ENCODE data around the gene PREX1. TPM values are rescaled to one million over a fixed set of nuclear protein-coding genes. Genes with fewer than 3 reads are reported as not detected.
"Not testable (repeated sequence)": the region's sequence is repeated elsewhere in the genome, so short reads cannot be mapped to it uniquely, and the experiment has no call there.

The PREX1 gene
- total RNA-seq, 1 experiment from 2014 or later = 0.10 TPM

DNA sequence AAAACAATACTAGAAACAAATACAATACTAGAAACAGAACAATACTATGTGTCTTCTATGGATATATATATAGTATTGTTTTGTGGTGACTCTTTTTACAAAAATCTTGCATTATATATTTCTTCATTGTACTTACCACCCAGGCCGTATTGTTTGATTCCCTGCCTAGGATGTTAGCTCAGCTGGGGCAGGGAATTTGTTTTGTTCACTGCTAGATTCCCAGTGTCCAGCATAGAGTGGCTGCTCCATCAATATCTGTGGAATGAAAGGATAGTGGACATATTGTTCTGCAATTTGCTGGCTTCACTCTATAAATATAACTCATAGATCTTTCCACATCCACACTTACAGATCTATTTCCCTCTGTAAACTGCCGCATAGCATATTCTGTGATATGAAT, 21.5 kb upstream of the PREX1 start:
- no peak for DNase-seq (ENCODE audit: extremely low read depth, low read depth)

DNA sequence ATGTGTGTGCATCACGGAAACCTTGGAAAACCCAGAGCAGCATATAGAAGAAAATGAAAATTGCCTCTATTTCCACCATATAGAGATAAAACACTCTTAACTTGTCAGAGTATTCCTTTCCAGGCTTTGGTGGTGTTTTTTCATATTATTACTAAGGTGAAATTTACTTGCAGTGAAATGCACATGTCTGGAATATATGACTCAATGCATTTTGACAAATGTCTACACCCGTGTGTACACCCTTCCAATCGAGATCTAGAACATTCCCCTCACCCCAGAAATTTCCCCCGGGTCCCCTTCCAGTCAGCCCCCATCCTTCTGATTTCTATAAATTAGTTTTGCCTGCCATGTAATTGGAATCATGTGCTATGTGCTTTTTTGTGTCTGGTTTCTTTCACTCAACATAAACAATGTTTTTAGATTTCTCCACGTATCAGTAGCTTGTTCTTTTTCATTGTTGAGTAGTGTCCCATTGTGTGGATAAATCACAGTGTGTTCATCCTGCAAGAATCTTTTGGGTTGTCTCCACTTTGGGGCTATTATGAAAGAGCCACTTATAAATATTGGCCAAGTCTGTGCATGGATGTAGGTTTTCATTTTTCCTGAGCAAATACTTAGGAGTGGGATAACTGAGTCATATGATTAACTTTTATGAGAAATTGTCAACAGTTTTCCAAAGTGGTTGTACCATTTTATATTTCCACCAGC, 19.9 kb upstream of the PREX1 start:
- no peak for DNase-seq (ENCODE audit: extremely low read depth, low read depth)

DNA sequence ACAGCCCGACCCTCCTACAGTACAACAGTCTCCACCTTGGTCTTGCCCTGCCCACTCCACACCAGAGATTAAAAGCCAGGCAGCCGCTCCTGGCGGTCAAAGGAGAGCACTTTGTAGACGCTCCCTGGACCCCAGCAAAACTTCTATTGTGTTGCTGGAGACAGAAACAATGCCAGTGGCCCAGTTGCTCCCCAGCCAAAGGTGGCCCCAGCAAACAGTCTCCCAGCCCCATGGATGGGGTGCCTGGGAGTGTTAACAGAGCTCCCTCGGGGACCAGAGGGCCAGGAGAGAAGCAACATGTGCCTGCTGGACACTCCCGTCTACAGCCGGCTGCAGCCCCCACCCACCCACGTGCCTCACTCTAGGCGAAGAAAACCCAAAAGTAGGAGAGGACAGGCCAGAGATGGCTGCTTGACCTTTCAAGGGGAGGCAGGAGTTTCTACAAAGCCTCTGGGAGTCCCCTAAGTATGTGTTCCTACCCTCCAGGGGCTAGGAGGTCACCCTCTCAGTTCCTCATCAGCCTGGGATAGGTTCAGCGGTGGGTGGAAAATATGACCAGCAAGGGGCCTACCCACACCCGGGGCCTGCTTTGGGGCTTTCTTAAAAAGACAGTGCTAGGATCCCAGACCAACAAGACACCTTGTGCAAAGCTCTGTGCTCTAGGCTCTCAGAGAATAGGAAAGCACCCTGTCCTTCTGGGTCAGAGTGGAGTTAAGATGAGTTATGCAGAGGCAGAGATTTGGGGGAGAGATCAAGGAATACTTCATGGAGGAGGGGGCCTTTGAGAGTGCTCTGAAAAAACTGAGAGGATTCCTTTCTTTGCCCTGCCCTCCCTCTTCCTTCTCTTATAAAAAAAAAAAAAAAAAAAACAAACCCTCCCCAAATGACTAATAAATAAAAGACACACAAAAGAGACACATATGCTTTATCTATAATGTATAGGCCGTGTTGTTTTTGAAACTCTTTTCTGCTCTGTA, 19.0 kb upstream of the PREX1 start:
- no peak for DNase-seq (ENCODE audit: extremely low read depth, low read depth)

DNA sequence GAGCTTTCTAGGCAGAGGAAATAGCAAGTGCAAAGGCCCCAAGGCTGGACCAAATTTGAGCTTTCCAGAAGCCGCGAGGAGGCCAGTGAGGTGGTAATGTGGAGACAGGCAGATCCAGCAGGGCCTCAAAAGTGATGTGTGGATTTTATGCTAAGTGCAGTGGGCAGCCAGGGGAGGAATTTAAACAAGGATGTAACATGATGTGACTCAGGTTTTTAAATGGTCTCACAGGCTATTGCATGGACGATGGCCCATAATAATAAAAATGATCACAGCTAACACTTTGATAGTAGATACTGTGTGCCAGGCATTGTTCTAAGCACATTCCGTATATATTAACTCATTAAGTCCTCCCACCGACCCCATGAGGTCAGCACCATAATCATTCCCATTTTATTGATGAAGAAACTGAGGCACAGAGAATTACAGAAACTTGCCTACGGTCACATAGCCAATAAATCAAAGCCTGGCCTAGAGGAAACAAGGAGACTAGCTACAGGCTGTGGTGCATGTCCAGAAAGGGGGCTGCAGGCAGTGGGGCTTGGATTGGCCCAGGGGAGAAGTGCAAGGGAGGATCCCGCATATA, 18.0 kb upstream of the PREX1 start:
- no peak for DNase-seq (ENCODE audit: extremely low read depth, low read depth)

DNA sequence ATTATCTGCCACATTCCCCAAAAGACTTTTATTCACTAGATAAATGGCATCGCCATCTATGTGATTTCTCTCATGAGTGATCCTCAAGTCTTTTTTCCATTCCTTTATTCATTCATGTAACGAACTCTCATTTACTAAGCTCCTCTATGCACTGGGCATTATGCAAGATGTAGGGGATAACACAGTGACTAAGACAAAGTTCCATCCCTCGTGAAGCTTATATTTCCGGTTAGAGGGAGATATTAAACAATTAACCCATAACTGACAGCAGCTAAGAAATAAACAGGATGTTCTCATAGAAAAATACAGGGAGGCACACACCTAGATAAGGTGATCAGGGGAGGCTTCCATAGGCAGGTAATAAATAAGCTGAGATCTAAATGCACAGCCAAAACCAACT, 17.2 kb upstream of the PREX1 start:
- no peak for DNase-seq (ENCODE audit: extremely low read depth, low read depth)

DNA sequence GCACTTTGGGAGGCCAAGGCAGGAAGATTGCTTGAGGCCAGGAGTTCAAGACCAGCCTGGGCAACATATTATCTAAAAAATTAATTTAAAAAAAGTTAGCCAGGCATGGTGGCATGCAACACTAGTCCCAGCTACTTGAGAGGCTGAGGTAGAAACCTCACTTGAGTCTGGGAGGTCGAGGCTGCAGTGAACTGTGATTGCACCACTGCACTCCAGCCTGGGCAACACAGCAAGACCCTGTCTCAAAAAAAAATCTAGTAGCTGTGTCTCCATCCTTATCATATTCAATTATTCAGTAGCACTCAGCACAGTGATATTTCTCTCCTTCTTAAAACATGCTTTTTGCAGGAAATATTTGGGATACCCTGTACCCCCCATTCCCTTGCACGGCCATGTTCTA, 16.1 kb upstream of the PREX1 start:
- not testable (repeated sequence) for DNase-seq (ENCODE audit: extremely low read depth, low read depth)

DNA sequence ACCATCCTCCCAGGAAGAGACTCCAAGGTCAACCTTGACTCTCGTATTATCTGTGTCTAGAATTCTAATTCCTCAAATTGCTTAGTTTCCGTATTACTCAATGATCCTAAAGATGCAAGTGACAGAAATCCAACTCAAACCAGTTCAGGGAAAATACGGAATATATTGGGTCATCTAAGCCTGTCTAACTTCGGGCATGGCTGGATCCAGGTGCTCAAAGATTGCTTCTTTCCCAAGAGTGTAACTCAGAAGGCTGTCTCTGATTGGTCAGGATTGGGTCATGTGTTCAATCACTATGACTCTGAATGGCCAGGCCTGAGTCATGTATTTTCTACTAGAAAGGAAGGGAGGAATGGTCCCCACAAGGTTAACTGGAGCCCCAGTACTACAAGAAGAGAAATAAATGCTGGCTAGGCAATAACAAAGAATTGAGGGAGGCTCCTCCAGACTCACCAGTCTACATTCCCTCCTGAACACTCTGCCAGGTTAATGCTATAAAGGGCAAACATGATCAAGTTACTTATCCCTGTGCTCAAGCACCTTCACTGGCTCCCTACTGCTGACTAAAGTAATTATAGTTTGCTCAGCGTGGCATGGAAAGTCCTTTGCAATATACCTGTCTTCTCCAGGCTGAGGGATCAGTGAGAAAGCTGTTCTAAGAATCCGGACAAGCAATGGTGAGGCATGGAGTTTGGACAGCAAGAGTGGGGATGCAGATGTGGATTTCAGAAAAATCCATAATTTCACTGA, 15.4 kb upstream of the PREX1 start:
- no peak for DNase-seq (ENCODE audit: extremely low read depth, low read depth)

DNA sequence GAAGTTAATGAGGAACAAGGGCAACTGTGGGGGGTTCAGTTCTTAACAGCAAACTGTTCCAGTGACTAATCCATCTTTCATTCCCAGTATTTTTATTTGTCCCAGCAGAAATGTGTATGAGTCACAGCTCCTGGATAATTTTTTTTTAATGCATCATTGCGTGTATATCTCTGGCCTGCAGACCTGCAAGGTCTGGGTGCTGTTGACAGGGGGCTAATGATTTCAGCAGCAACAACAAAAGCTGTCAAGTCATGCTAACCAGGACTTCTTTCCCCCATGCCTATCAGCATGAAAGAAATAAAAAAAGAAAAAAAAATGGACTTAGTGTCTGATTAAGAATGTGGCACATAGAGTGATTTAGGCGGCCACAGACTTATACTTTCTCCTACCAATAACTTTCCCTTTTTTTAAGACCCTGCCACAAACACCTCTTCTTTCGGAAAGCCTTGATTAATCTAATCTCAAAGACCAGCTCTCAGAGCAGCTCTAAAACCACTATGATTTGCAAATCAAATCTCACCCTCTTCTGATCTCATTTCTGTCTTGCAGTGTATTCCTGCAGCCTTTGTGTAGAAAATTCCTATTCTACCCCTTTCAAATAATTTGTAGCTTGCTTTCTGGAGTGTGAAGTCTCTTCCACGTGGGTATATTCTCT, 14.2 kb upstream of the PREX1 start:
- no peak for DNase-seq (ENCODE audit: extremely low read depth, low read depth)

DNA sequence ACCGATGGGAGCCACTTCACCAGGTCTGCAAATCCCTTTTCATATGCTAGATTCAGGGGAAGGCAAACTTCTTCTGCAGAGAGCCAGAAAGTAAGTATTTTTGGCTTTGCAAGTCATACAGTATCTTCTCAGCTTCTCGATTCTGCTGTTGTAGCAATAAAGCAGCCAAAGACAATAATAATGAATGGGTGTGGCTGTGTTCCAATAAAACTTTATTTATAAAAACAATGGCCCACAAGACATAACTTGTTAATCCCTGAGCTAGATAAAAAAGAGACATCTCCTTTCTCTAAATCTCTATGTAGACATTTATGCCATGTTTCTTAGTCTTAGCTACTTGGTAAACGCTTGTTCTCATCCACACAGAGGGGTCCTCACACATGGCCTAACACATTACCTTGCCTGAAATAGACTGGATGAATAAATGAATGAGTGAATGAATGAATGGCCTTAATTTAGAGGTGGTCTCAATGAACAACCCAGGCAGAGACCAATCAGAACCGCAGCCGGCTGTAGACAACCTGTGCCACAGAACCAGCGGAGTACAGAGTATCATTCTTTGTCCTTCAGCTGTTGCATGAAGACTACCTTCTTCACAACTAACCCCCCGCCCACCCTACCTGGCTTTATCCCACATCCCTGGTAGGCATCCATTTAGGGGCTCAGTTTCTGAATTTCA, 13.5 kb upstream of the PREX1 start:
- no peak for DNase-seq (ENCODE audit: extremely low read depth, low read depth)

DNA sequence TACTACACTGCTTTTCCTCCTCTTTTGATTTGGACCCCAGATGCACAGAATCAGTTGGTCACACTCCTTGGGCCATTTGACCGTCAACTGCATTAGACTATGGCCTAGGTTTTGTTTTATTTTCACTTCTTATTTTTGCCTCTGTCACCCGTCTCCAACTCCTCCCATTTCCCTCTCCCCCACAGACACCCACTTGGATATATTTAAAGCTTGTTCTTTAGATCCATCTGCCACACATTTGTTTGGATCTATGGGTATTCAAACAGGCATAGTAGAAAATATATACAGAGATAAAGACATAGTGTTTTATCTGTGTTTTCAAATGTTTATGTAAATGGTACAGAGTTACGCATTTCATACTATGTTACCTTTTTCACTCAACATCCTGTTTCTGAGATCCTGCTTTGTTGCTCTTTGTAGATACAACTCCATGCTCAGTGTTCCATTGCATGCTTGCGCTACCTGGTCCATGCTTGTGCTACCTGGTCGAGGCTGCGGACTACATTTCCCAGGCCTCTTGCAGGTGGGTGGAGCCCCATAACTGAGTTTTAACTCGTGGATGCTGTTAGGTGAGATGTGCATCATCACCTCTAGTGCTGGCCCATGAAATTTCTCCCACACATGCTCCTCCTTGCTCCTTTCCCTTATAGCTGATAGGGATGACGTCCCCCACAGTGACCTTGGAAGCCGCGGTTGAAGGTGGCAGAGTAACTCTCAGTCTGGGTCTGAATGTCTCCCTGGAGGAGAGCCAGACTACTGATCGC, 11.5 kb upstream of the PREX1 start:
- DNase-seq (ENCODE audit: extremely low read depth, low read depth) = no peak

DNA sequence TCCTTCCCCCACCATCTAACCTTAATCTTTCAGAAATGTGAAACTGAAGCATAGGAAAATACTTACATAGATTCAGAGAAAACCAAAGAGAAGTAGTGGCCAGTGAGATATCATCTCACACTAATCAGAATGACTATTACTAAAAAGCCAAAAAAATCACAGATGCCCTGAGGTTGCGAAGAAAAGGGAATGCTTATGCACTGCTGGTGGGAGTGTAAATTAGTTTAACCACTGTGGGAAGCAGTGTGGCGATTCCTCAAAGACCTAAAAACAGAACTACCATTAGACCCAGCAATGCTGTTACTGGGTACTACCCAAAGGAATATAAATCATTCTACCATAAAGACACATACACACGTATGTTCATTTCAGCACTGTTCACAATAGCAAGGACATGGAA, 9.2 kb upstream of the PREX1 start:
- DNase-seq (ENCODE audit: extremely low read depth, low read depth) = no peak

DNA sequence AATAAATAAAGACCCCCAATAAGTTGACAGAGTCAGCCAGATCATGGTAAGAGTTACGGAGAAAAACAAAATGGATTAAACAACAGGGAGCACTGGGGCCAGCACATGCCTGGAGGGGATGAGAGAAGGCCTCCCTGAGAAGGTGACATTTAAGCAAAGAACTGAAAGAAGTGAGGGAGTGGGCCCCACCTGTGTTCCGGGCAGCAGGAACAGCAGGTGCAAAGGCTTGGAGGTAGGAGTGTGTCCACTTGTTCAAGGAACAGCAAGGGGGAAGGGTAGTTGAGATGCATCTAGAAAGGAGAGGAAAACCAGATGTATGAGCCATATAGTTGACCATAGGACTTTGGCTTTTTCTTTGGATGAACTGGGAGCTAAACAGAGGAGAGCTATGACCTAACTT, 7.6 kb upstream of the PREX1 start:
- no peak for DNase-seq (ENCODE audit: extremely low read depth, low read depth)

DNA sequence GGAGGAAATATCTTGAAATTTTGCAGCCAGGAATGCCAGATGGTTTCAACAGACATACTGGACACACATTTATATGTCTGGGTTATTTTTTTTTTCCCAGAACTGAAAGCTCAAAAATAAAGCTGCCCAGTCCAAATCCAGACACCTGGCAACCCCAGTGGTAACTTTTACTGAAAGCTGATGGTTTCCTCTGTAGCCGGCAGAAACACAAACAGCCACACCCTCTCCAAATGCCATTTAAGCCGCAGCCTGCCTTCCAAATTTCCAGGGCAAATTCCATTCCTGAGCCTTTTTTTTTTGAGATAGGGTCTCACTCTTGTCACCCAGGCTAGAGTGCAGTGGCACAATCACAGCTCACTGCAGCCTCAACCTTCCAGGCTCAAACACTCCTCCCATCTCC, 6.5 kb upstream of the PREX1 start:
- DNase-seq (ENCODE audit: extremely low read depth, low read depth) = no peak

DNA sequence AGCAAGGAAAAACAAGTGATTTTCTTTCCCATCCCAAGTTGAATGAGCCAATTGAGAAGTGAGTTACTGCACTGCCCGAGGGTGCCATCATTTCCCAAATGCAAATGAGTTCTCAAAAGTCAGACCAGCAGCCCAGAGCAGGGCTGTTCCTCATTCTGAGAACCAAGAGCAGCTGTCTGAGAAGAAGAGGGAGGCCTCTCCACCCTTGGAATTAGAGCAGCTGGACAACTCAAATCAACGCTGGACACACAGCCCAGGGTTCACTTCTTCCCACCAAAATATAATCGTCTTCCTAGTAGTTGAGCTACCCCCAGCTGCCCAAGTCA, 4.6 kb upstream of the PREX1 start:
- no peak for DNase-seq (ENCODE audit: extremely low read depth, low read depth)

DNA sequence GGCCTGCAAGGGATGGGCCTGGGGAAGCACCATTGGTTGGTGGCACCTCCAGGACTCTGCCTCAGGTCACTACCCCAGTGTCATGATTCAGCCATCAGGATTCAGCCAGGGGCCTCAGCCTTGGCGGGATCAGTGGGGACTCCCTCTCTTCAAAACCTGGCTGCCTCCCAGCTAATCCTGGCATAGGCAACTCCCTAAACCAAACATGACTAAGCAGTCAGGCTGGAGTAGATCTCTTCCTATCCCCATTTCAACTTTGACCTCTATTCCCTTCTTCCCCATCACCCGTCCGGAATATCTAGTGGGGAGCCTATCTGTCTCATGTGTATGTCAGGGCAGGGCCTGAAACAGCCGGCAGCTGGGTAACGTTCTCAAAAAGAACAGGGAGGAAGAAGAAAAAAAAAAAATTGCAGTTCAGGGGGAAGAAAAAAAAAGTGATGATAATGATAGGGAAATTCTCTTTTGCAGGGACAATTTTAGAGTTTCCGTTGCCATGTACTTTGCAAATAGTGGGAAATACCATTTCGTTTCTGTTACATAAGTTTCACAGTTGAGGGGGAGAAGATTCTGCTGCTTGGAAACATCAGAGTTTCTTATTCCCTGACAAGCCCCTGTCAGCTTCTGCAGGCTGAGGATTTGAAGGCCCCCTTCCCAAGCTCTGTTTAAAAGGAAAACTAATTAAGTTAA, 4.1 kb upstream of the PREX1 start:
- no peak for DNase-seq (ENCODE audit: extremely low read depth, low read depth)

DNA sequence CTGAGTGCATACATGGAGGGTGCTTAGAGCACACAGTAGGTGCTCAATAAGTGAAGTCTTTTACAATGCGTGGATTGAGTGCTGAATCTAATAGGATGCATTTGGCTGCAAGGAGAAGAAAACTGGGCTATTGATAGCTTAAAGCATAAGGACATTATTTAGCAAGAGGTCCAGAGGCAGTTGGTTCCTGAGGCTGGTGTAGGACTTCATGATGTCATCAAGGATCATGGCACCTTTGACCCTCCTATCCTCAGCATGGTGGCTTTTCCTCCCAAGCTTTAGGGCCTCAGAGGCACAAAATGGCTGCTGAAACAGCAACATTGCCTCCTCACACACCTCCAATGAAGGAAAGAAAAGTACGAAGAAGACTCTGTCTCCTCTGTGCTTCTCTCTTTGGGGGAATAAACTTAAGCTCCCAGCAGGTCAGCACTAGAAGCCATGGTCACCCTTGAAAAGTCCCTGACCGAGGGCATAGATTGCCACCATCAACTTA, 3.1 kb upstream of the PREX1 start:
- DNase-seq (ENCODE audit: extremely low read depth, low read depth) = no peak

DNA sequence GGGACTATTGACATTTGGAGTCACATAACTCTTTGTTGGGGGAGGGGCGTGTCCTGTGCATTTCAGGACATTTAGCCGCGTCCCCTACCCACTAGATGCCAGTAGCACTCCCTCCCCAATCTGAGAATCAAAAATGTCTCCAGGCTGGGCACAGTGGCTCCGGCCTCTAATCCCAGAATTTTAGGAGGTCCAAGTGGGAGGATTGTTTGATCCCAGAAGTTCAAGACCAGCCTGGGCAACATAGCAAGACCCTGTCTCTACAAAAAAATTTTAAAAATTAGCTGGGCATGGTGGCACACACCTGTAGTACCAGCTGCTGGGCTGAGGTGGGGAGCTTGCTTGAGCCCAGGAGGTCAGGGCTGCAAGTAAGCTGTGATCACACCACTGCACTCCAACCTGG, 2.1 kb upstream of the PREX1 start:
- DNase-seq (ENCODE audit: extremely low read depth, low read depth) = no peak

DNA sequence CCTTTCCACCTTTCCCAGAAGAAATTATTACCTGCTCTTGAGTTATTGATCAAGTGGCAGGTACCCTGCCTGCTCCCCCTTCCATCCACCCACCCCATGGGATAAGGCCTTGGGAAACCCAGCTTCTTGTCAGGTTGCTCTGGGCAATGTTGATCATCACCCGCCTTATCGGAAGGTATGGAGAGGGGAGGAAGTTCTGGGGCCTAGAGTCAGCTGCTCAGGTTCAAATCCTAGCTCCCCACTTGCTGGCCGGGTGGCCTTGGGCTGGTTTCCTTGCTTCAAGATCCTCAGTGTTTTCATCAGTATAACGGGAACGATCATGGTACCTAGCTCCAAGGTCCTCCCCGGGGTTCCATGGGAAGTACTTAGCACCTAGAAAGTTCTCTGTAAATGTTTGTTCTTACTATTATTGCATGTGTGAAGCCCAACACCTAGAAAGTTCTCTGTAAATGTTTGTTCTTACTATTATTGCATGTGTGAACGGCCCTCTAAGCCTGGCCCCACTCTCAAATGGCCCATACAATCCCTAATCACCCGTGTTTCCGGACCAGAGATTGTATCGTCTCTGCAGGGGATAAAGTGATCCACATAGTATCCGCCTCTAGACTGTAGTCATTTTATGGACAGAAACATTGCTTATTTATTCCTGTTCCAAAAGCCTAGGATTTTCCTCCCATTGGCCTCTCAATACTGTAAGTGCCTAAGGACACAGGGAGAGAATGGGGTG, 1.1 kb upstream of the PREX1 start:
- no peak for DNase-seq (ENCODE audit: extremely low read depth, low read depth)

Data from NCI-H460 (cell line).